Head of caudate nucleus (tissue), 42 donors: ENCODE measurements around the gene ABHD6.

Experiments
- DNase-seq, 42 donors: peaks; one replicate each; pipeline versions ENCODE4 v3.0.0 to v3.0.0-alpha.2; 2020 to 2021; ENCODE audit warnings: mixed read lengths in 7 of 42
- intact Hi-C: fragments of 100-400 bp; cut with DNase I; formaldehyde crosslinking; loops from one replicate; pipeline ENCODE4 v1.15.0; 2022

Gene ABHD6

GRCh38 chr3:58293516-58293915, 55.9 kb downstream of the ABHD6 start:
- intact Hi-C loops = no loop called here
- peak; percentile 38 to 89 (median 64) for DNase-seq

GRCh38 chr3:58296269-58296668, 58.7 kb downstream of the ABHD6 start:
- peak; percentile 32 to 91 (median 76) for DNase-seq
- intact Hi-C loops = loop anchor here (5.0 kb wide), 1 partner anchor 59 kb away; the partner anchor contains the start of gene ABHD6

- intact Hi-C loops = loop anchor here (5.0 kb wide), 1 partner anchor 60 kb away; the partner anchor contains the start of gene ABHD6
Observed at GRCh38 chr3:58296843-58297242, 59.3 kb downstream of the ABHD6 start.

GRCh38 chr3:58298190-58298589, 60.6 kb downstream of the ABHD6 start:
- intact Hi-C loops = loop anchor here (5.0 kb wide), 1 partner anchor 61 kb away; the partner anchor contains the start of gene ABHD6

More at GRCh38 chr3:58296843-58297242, 59.3 kb downstream of the ABHD6 start:
- no peak for DNase-seq

GRCh38 chr3:58299075-58299474, 61.5 kb downstream of the ABHD6 start:
- intact Hi-C loops = loop anchor here (5.0 kb wide), 1 partner anchor 62 kb away; the partner anchor contains the start of gene ABHD6
- DNase-seq = no peak

More at GRCh38 chr3:58298190-58298589, 60.6 kb downstream of the ABHD6 start:
- DNase-seq = no peak

GRCh38 chr3:58299839-58300516, 62.4 kb downstream of the ABHD6 start:
- peak in 3 of 42 donors; percentile 39 to 68 (median 59) for DNase-seq

GRCh38 chr3:58305882-58306711, 68.5 kb downstream of the ABHD6 start, which contains the start of the genes HTD2 and RPP14:
HTD2 (plus strand) TSS chr3:58306520; CDS start chr3:58317614, 11,094 bp downstream.
RPP14 (plus strand) TSS chr3:58306245; CDS start chr3:58310330, 4,085 bp downstream.
- DNase-seq = peak; percentile 93 to 100 (median 98)
- intact Hi-C loops = loop anchor here (5.0 to 10.0 kb wide), 3 partner anchors 186 to 291 kb away; partner anchors contain the start of gene KCTD6

More at GRCh38 chr3:58299839-58300516, 62.4 kb downstream of the ABHD6 start:
- intact Hi-C loops = loop anchor here (2.0 to 10.0 kb wide), 3 partner anchors 63 to 285 kb away; partner anchors contain the start of gene ABHD6

- no peak for DNase-seq
- intact Hi-C loops = loop anchor here (5.0 to 10.0 kb wide), 3 partner anchors 185 to 293 kb away; partner anchors contain the start of gene KCTD6
Observed at GRCh38 chr3:58307639-58308215, 70.1 kb downstream of the ABHD6 start.

- intact Hi-C loops = loop anchor here (5.0 to 10.0 kb wide), 3 partner anchors 184 to 294 kb away; partner anchors contain the start of gene KCTD6
- peak in 3 of 42 donors; percentile 28 to 64 (median 29) for DNase-seq
Observed at GRCh38 chr3:58308728-58309127, 71.1 kb downstream of the ABHD6 start.

GRCh38 chr3:58317811-58318210, 80.2 kb downstream of the ABHD6 start:
- DNase-seq = no peak
- intact Hi-C loops = no loop called here

GRCh38 chr3:58321791-58322190, 84.2 kb downstream of the ABHD6 start:
- no peak for DNase-seq
- intact Hi-C loops = loop anchor here (5.0 kb wide), 1 partner anchor 216 kb away; the partner anchor contains the start of gene ACOX2

GRCh38 chr3:58322793-58323192, 85.2 kb downstream of the ABHD6 start:
- DNase-seq = peak in 1 of 42 donors; percentile 9
- intact Hi-C loops = loop anchor here (5.0 kb wide), 1 partner anchor 215 kb away; the partner anchor contains the start of gene ACOX2

GRCh38 chr3:58323529-58324390, 86.2 kb downstream of the ABHD6 start:
- intact Hi-C loops = loop anchor here (5.0 kb wide), 1 partner anchor 214 kb away; the partner anchor contains the start of gene ACOX2
- DNase-seq = peak in 9 of 42 donors; percentile 25 to 58 (median 34)

- no peak for DNase-seq
- intact Hi-C loops = loop anchor here (5.0 kb wide), 1 partner anchor 213 kb away; the partner anchor contains the start of gene ACOX2
Observed at GRCh38 chr3:58324391-58325390, 87.1 kb downstream of the ABHD6 start.

GRCh38 chr3:58325525-58325992, 88.0 kb downstream of the ABHD6 start:
- no peak for DNase-seq
- intact Hi-C loops = no loop called here

- intact Hi-C loops = no loop called here
Observed at GRCh38 chr3:58326267-58326900, 88.8 kb downstream of the ABHD6 start.

More at GRCh38 chr3:58326267-58326900, 88.8 kb downstream of the ABHD6 start:
- no peak for DNase-seq
